ENCODE measurements around the gene ADCY5. TPM values are rescaled to one million over a fixed set of nuclear protein-coding genes. Genes with fewer than 3 reads are reported as not detected.

ADCY5 gene
- total and polyA plus RNA-seq, 8 donors = 3.4 to 17.6 (median 14.2) TPM

- no peak for DNase-seq
Observed at GRCh38 chr3:123279121-123279520, 169.8 kb downstream of the ADCY5 start.

GRCh38 chr3:123278446-123278845 lies 170.4 kb downstream of the ADCY5 start:
- no peak overlapping the region for H3K4me3 ChIP-seq

More at GRCh38 chr3:123279121-123279520, 169.8 kb downstream of the ADCY5 start:
- no peaks in the 10 kb centered on the region for H3K4me1 ChIP-seq
- intact Hi-C loops (cut with DNase I) = no loop called here
- no peak overlapping the region for H3K27ac ChIP-seq
- ATAC-seq = no peak
- H3K4me3 ChIP-seq = no peak overlapping the region
- no peaks in the 10 kb centered on the region for H3K9me3 ChIP-seq
- H3K36me3 ChIP-seq = no peaks in the 10 kb centered on the region
- TF ChIP-seq CTCF (IDR thresholded peaks at IDR 0.05) = no peak
- no peaks in the 10 kb centered on the region for H3K27me3 ChIP-seq

GRCh38 chr3:123277106-123277505 lies 171.8 kb downstream of the ADCY5 start:
- DNase-seq (peak in 1 of 4 donors; percentile 28), ATAC-seq (no peak)
- Histone ChIP-seq H3K4me1 (no peaks in the 10 kb centered on the region), H3K27ac (no peak overlapping the region), H3K36me3 (no peaks in the 10 kb centered on the region), H3K27me3 (no peaks in the 10 kb centered on the region), H3K4me3 (no peak overlapping the region), H3K9me3 (no peaks in the 10 kb centered on the region)
- no peak for TF ChIP-seq CTCF (IDR thresholded peaks at IDR 0.05)
- intact Hi-C loops (cut with DNase I) = no loop called here

More at GRCh38 chr3:123278446-123278845, 170.4 kb downstream of the ADCY5 start:
- Histone ChIP-seq H3K36me3 (no peaks in the 10 kb centered on the region), H3K27ac (no peak overlapping the region), H3K4me1 (no peaks in the 10 kb centered on the region), H3K27me3 (no peaks in the 10 kb centered on the region), H3K9me3 (no peaks in the 10 kb centered on the region)
- no peak for TF ChIP-seq CTCF (IDR thresholded peaks at IDR 0.05)
- ATAC-seq (no peak), DNase-seq (no peak)
- intact Hi-C loops (cut with DNase I) = no loop called here

GRCh38 chr3:123276346-123277006 lies 172.4 kb downstream of the ADCY5 start:
- TF ChIP-seq CTCF (IDR thresholded peaks at IDR 0.05) = no peak
- H3K9me3 ChIP-seq = no peaks in the 10 kb centered on the region
- intact Hi-C loops (cut with DNase I) = no loop called here
- no peak overlapping the region for H3K27ac ChIP-seq
- no peaks in the 10 kb centered on the region for H3K4me1 ChIP-seq
- H3K27me3 ChIP-seq = no peaks in the 10 kb centered on the region
- no peak overlapping the region for H3K4me3 ChIP-seq
- DNase-seq = no peak
- ATAC-seq = no peak
- H3K36me3 ChIP-seq = peaks cover 0 to 6% of the 10 kb centered on the region in 2 donors

- TF ChIP-seq CTCF (IDR thresholded peaks at IDR 0.05) = no peak
Observed at GRCh38 chr3:123275691-123276090, 173.2 kb downstream of the ADCY5 start.

More at GRCh38 chr3:123275691-123276090, 173.2 kb downstream of the ADCY5 start:
- H3K27me3 ChIP-seq = no peaks in the 10 kb centered on the region
- no peaks in the 10 kb centered on the region for H3K4me1 ChIP-seq
- no peaks in the 10 kb centered on the region for H3K9me3 ChIP-seq
- H3K36me3 ChIP-seq = peaks cover 0 to 7% of the 10 kb centered on the region in 2 donors
- H3K27ac ChIP-seq = no peak overlapping the region
- intact Hi-C loops (cut with DNase I) = no loop called here
- H3K4me3 ChIP-seq = no peak overlapping the region
- no peak for DNase-seq
- ATAC-seq = peak; percentile 84
